Activated CD4-positive, CD25-positive, alpha-beta regulatory T cell (primary cell): ENCODE data around the gene CDCA8.

Source experiments
- DNase-seq, 4 experiments: peaks; one replicate each; lab custom pipeline; 2025; lab: John Stamatoyannopoulos, UW

The CDCA8 gene

GRCh38 chr1:37692078-37692833, at the start of gene CDCA8:
CDCA8 (plus strand) TSS chr1:37692516; CDS start chr1:37692691, 175 bp downstream.
- peak; percentile 94 to 97 (median 96) for DNase-seq

GRCh38 chr1:37647281-37647680, 45.0 kb upstream of the CDCA8 start:
- no peak for DNase-seq

- no peak for DNase-seq
These were observed 42.1 kb upstream of the CDCA8 start for GRCh38 chr1:37650173-37650572.

- DNase-seq, result no peak
These were observed 41.6 kb upstream of the CDCA8 start for GRCh38 chr1:37650721-37651120.

GRCh38 chr1:37651803-37652202, 40.5 kb upstream of the CDCA8 start:
- DNase-seq, result no peak

- DNase-seq, result no peak
These were observed 39.3 kb upstream of the CDCA8 start for GRCh38 chr1:37652976-37653375.

- DNase-seq, result no peak
These were observed 38.4 kb upstream of the CDCA8 start for GRCh38 chr1:37653906-37654305.

GRCh38 chr1:37655274-37655673, 37.0 kb upstream of the CDCA8 start:
- DNase-seq, result no peak

GRCh38 chr1:37656026-37656425, 36.3 kb upstream of the CDCA8 start:
- DNase-seq, result no peak

- DNase-seq, result no peak
These were observed 35.4 kb upstream of the CDCA8 start for GRCh38 chr1:37656881-37657280.

- no peak for DNase-seq
These were observed 34.5 kb upstream of the CDCA8 start for GRCh38 chr1:37657620-37658412.

GRCh38 chr1:37658486-37658885, 33.8 kb upstream of the CDCA8 start:
- DNase-seq, result no peak

- DNase-seq, result no peak
These were observed 31.7 kb upstream of the CDCA8 start for GRCh38 chr1:37660664-37661063.

- no peak for DNase-seq
These were observed 30.9 kb upstream of the CDCA8 start for GRCh38 chr1:37661401-37661800.

- DNase-seq, result no peak
These were observed 30.1 kb upstream of the CDCA8 start for GRCh38 chr1:37662031-37662755.

- no peak for DNase-seq
These were observed 28.8 kb upstream of the CDCA8 start for GRCh38 chr1:37663426-37664000.

GRCh38 chr1:37666241-37666867, 26.0 kb upstream of the CDCA8 start:
- no peak for DNase-seq

GRCh38 chr1:37667023-37667671, 25.2 kb upstream of the CDCA8 start:
- DNase-seq, result no peak

- no peak for DNase-seq
These were observed 22.2 kb upstream of the CDCA8 start for GRCh38 chr1:37670133-37670532.

GRCh38 chr1:37671261-37671660, 21.1 kb upstream of the CDCA8 start:
- no peak for DNase-seq

- no peak for DNase-seq
These were observed 20.0 kb upstream of the CDCA8 start for GRCh38 chr1:37672136-37672870.
